Bronchial epithelial cell (primary cell): ENCODE data around the gene ZFHX2. TPM values are rescaled to one million over a fixed set of nuclear protein-coding genes. Genes with fewer than 3 reads are reported as not detected.

ENCODE experiments used
- DNase-seq: peaks from one replicate; pipeline ENCODE4 v3.0.0-alpha.2; 2010; ENCODE audit warnings: low read depth
- FAIRE-seq: peaks from 2 replicates; lab custom pipeline; 2011; peaks lifted over from hg19 to GRCh38; lab: Jason Lieb, UNC
- H3K27me3 ChIP-seq: 2 replicates; pipeline ENCODE4 v1.5.1; 2011; ENCODE audit warnings: low read length; ENCODE audit not compliant: control insufficient read depth, insufficient read depth
- H3K36me3 ChIP-seq: 2 replicates; pipeline ENCODE4 v1.5.1; 2011; ENCODE audit warnings: low read length; ENCODE audit not compliant: control insufficient read depth, insufficient read depth
- H3K4me3 ChIP-seq: 2 replicates; pipeline ENCODE4 v1.5.1; 2011; ENCODE audit warnings: mild to moderate bottlenecking, low read depth, low read length, control low read depth
- CTCF ChIP-seq: IDR thresholded peaks from 2 replicates; pipeline ENCODE4 v1.5.1; 2011; ENCODE audit warnings: mild to moderate bottlenecking, moderate library complexity, low read length, control low read depth, inconsistent platforms; ENCODE audit not compliant: insufficient read depth, severe bottlenecking
- total RNA-seq: library from RNA; depleted of rRNA; stranded (reverse); fragments of >200 nt; gene quantifications from 2 replicates; pipeline ENCODE4 v1.2.1, GENCODE V29; 2014

The ZFHX2 gene
- total RNA-seq, 1 donor from 2014 or later: 0.26 TPM

- Histone ChIP-seq H3K4me3 (no peak overlapping the region), H3K36me3 (peaks cover 2% of the 10 kb centered on the region), H3K27me3 (no peaks in the 10 kb centered on the region)
- TF ChIP-seq CTCF: no peak
- no peak for DNase-seq
- no peak for FAIRE-seq
Observed at GRCh38 chr14:23523229-23524016, 28.1 kb downstream of the ZFHX2 start.

GRCh38 chr14:23522643-23523198 is 28.8 kb downstream of the ZFHX2 start:
- DNase-seq (no peak), FAIRE-seq (no peak)
- no peak overlapping the region for H3K4me3 ChIP-seq
- TF ChIP-seq CTCF: no peak
- H3K27me3 ChIP-seq: no peaks in the 10 kb centered on the region
- H3K36me3 ChIP-seq: peaks cover 2% of the 10 kb centered on the region

GRCh38 chr14:23521785-23522640 is 29.6 kb downstream of the ZFHX2 start:
- Histone ChIP-seq H3K27me3 (no peaks in the 10 kb centered on the region), H3K36me3 (peaks cover 2% of the 10 kb centered on the region), H3K4me3 (no peak overlapping the region)
- no peak for TF ChIP-seq CTCF
- FAIRE-seq (no peak), DNase-seq (no peak)

GRCh38 chr14:23520899-23521533 is 30.5 kb downstream of the ZFHX2 start:
- no peak for FAIRE-seq

More at GRCh38 chr14:23520899-23521533, 30.5 kb downstream of the ZFHX2 start:
- no peak for DNase-seq
- no peak for TF ChIP-seq CTCF
- no peaks in the 10 kb centered on the region for H3K27me3 ChIP-seq
- no peaks in the 10 kb centered on the region for H3K36me3 ChIP-seq
- no peak overlapping the region for H3K4me3 ChIP-seq
